ENCODE measurements around the gene DHX57.

DNA sequence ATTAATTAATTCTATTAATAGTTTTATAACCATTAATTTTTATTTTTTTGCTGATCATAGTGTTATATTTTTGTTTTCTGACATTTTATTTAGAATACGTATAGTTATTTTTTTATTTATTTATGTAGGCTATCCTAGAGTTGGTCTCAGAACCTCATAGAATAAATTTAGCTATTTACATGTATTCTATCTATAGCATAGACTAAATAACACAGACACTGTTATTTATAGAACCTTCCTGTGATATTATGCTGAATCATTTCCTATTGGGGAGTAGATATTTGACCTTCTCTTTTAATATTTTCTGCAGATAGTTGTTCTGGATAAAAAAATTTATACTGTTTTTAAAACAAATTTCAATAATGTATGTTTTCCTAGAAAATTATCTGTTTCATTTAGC, 34.1 kb upstream of the DHX57 start:
- TF ChIP-seq, protein P1, sequence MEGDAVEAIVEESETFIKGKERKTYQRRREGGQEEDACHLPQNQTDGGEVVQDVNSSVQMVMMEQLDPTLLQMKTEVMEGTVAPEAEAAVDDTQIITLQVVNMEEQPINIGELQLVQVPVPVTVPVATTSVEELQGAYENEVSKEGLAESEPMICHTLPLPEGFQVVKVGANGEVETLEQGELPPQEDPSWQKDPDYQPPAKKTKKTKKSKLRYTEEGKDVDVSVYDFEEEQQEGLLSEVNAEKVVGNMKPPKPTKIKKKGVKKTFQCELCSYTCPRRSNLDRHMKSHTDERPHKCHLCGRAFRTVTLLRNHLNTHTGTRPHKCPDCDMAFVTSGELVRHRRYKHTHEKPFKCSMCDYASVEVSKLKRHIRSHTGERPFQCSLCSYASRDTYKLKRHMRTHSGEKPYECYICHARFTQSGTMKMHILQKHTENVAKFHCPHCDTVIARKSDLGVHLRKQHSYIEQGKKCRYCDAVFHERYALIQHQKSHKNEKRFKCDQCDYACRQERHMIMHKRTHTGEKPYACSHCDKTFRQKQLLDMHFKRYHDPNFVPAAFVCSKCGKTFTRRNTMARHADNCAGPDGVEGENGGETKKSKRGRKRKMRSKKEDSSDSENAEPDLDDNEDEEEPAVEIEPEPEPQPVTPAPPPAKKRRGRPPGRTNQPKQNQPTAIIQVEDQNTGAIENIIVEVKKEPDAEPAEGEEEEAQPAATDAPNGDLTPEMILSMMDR (conservative IDR thresholded peaks at IDR 0.05 in 1 of 2, IDR thresholded peaks at IDR 0.05 in 1 of 2; ENCODE audit: extremely low read depth in 1 of 2, insufficient read depth in 1 of 2, low read depth in 1 of 2, low read length in 2 of 2), result no peak
- no peak for TF ChIP-seq EZH2 (IDR thresholded peaks at IDR 0.05; ENCODE audit: borderline replicate concordance, low read length)

Measured in mammary epithelial cell (primary cell).